OCI-LY3 (cell line): ENCODE results near the gene FXYD7.

Experiments
- H2AFZ ChIP-seq: fragments of 200-600, 300-600 bp; shearing (Covaris generic); 2 replicates; pipeline ENCODE4 v1.6.0; 2014; ENCODE audit warnings: antibody characterized with exemption, low read depth, low read length
- H3K27ac ChIP-seq: fragments of 200-600, 300-600 bp; sonication (generic); 2 replicates; pipeline ENCODE4 v1.5.1; 2014; ENCODE audit warnings: mild to moderate bottlenecking, low read length, moderate library complexity, mixed read lengths
- H3K27me3 ChIP-seq: fragments of 200-600, 300-600 bp; sonication (generic); 2 replicates; pipeline ENCODE4 v1.6.1; 2014; ENCODE audit warnings: low read depth, low read length, mixed read lengths
- H3K36me3 ChIP-seq: fragments of 200-600, 300-600 bp; sonication (generic); replicated peaks from 2 replicates; pipeline ENCODE3; 2014; ENCODE audit warnings: low read depth, low read length, mixed read lengths
- H3K4me1 ChIP-seq: fragments of 300-600, 200-600 bp; sonication (generic); 2 replicates; pipeline ENCODE4 v1.6.1; 2014; ENCODE audit warnings: low read length, mixed read lengths
- H3K4me2 ChIP-seq: fragments of 200-600, 300-600 bp; sonication (generic); 2 replicates; pipeline ENCODE4 v1.6.1; 2014; ENCODE audit warnings: low read length, mixed read lengths
- H3K4me3 ChIP-seq: fragments of 300-600, 200-600 bp; sonication (generic); 2 replicates; pipeline ENCODE4 v1.5.1; 2014; ENCODE audit warnings: antibody characterized with exemption, mild to moderate bottlenecking, low read length, moderate library complexity
- H3K79me2 ChIP-seq: fragments of 300-600, 200-600 bp; shearing (Covaris generic); 2 replicates; pipeline ENCODE4 v1.6.1; 2014; ENCODE audit warnings: mild to moderate bottlenecking, low read length, mixed read lengths
- H3K9ac ChIP-seq: fragments of 300-600, 200-600 bp; shearing (Covaris generic); 2 replicates; pipeline ENCODE4 v1.6.0; 2014; ENCODE audit warnings: mild to moderate bottlenecking, low read length, moderate library complexity
- H3K9me3 ChIP-seq: fragments of 200-600, 300-600 bp; shearing (Covaris generic); 2 replicates; pipeline ENCODE4 v1.6.1; 2014; ENCODE audit warnings: low read length, mixed read lengths; ENCODE audit not compliant: insufficient read depth
- H4K20me1 ChIP-seq: fragments of 200-600, 300-600 bp; sonication (generic); 2 replicates; pipeline ENCODE4 v1.6.1; 2016; ENCODE audit warnings: low read length, mixed read lengths; ENCODE audit not compliant: insufficient read depth
- CTCF ChIP-seq: fragments of 200-600, 300-600 bp; sonication (generic); IDR thresholded peaks from 2 replicates; pipeline ENCODE4 v1.5.1; 2014; ENCODE audit warnings: antibody characterized with exemption, low read length, low read depth
- EZH2phosphoT487 ChIP-seq: fragments of 200-600 bp; shearing (Covaris generic); IDR thresholded peaks from 2 replicates; pipeline ENCODE4 v1.6.1; 2018; ENCODE audit warnings: antibody characterized with exemption, mixed run types, low read depth

Gene FXYD7

GRCh38 chr19:35106898-35107541 lies 36.0 kb upstream of the FXYD7 start:
- no peak overlapping the region for H3K4me2 ChIP-seq
- H3K4me1 ChIP-seq: no peaks in the 10 kb centered on the region
- H3K36me3 ChIP-seq: no peaks in the 10 kb centered on the region
- H3K27ac ChIP-seq: no peak overlapping the region
- TF ChIP-seq CTCF (no peak), EZH2phosphoT487 (no peak)
- no peak overlapping the region for H2AFZ ChIP-seq
- H3K9ac ChIP-seq: no peak overlapping the region
- H4K20me1 ChIP-seq: no peaks in the 10 kb centered on the region
- H3K27me3 ChIP-seq: peaks cover 4% of the 10 kb centered on the region; the same call in 1 of the 2 replicates
- H3K9me3 ChIP-seq: no peaks in the 10 kb centered on the region
- H3K79me2 ChIP-seq: no peaks in the 10 kb centered on the region
- no peak overlapping the region for H3K4me3 ChIP-seq

- Histone ChIP-seq H3K27me3 (peaks cover 4% of the 10 kb centered on the region; the same call in 1 of the 2 replicates), H3K9me3 (no peaks in the 10 kb centered on the region), H3K4me1 (no peaks in the 10 kb centered on the region), H4K20me1 (no peaks in the 10 kb centered on the region), H3K9ac (no peak overlapping the region), H2AFZ (no peak overlapping the region), H3K79me2 (no peaks in the 10 kb centered on the region), H3K4me2 (no peak overlapping the region), H3K27ac (no peak overlapping the region), H3K36me3 (no peaks in the 10 kb centered on the region), H3K4me3 (no peak overlapping the region)
- TF ChIP-seq EZH2phosphoT487 (no peak), CTCF (no peak)
Observed at GRCh38 chr19:35107545-35107944, 35.5 kb upstream of the FXYD7 start.

GRCh38 chr19:35108730-35109129 lies 34.3 kb upstream of the FXYD7 start:
- H3K36me3 ChIP-seq: no peaks in the 10 kb centered on the region
- no peak for TF ChIP-seq CTCF
- no peak for TF ChIP-seq EZH2phosphoT487
- no peak overlapping the region for H2AFZ ChIP-seq
- no peaks in the 10 kb centered on the region for H3K4me1 ChIP-seq
- no peak overlapping the region for H3K27ac ChIP-seq
- no peaks in the 10 kb centered on the region for H3K79me2 ChIP-seq
- no peaks in the 10 kb centered on the region for H4K20me1 ChIP-seq
- H3K4me3 ChIP-seq: no peak overlapping the region
- H3K27me3 ChIP-seq: peaks cover 4% of the 10 kb centered on the region; the same call in 1 of the 2 replicates
- no peak overlapping the region for H3K4me2 ChIP-seq
- no peaks in the 10 kb centered on the region for H3K9me3 ChIP-seq
- H3K9ac ChIP-seq: no peak overlapping the region

- Histone ChIP-seq H3K27ac (no peak overlapping the region), H3K9ac (no peak overlapping the region), H4K20me1 (no peaks in the 10 kb centered on the region), H3K9me3 (no peaks in the 10 kb centered on the region), H2AFZ (no peak overlapping the region), H3K4me2 (no peak overlapping the region), H3K4me3 (no peak overlapping the region), H3K36me3 (no peaks in the 10 kb centered on the region), H3K4me1 (no peaks in the 10 kb centered on the region), H3K27me3 (peaks cover 4% of the 10 kb centered on the region; the same call in 1 of the 2 replicates), H3K79me2 (no peaks in the 10 kb centered on the region)
- no peak for TF ChIP-seq CTCF
- TF ChIP-seq EZH2phosphoT487: no peak
Observed at GRCh38 chr19:35109395-35110112, 33.5 kb upstream of the FXYD7 start.
